ENCODE data around the gene TMEM109. TPM values are rescaled to one million over a fixed set of nuclear protein-coding genes. Genes with fewer than 3 reads are reported as not detected.

Gene TMEM109
- total and polyA plus RNA-seq, 2 of the 4 experiments (the other 2 are of a cell fraction): 15.1 to 69.7 TPM

DNA sequence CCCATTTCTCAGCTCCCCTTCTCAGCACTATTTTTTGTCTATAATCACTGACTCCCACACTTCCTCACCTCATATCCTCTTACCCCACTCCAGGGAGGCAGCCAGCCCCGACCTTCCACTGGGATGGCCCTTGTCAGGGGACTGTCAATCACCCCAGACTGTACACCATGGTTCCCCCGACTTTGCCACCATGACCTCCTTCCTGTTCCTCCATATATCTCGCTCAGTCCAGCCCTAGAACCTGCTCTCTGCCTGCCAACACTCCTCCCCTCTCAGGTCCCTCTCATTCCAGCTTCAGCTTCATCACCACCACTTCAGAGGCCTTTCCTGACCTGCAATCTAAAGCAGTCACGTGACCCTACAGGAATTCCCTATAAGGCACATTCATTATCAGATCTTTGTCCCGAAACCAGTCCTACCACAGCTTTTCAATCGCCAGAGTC lies 24.1 kb upstream of the TMEM109 start:
- no peak overlapping the region for H3K23ac ChIP-seq (ENCODE audit: low read depth, low read length)
- H2BK15ac ChIP-seq (ENCODE audit: low read depth, low read length): no peak overlapping the region
- H2AFZ ChIP-seq (replicated peaks; ENCODE audit: low read length, poor library complexity): no peak overlapping the region
- intact Hi-C loops (cut with micrococcal nuclease) (no loop called here), dilution Hi-C loops (cut with HindIII; ENCODE audit: low sequenced_read_pairs, unreplicated experiment) (no loop called here), in situ Hi-C loops (cut with MboI; ENCODE audit: low sequenced_read_pairs) (loop anchor here (5.0 kb wide), 1 partner anchor 53 kb away; no protein-coding TSS in a partner anchor)
- no peaks in the 10 kb centered on the region; a peak in 1 of 4 replicates for H3K79me1 ChIP-seq (ENCODE audit: low read depth in 1 of 2, low read length in 2 of 2)
- no peaks in the 10 kb centered on the region for H3K9me3 ChIP-seq (ENCODE audit: control insufficient read depth, insufficient read depth, low read length)
- H3K4ac ChIP-seq (ENCODE audit: low read depth, low read length): no peak overlapping the region
- H3K27me3 ChIP-seq (ENCODE audit: control insufficient read depth, insufficient read depth, low read length): no peaks in the 10 kb centered on the region
- H3K18ac ChIP-seq (ENCODE audit: low read depth, low read length): no peak overlapping the region
- no peaks in the 10 kb centered on the region for H3K4me1 ChIP-seq (ENCODE audit: control insufficient read depth, insufficient read depth, low read length)
- DNase-seq: no peak
- no peak overlapping the region for H3K14ac ChIP-seq (replicated peaks; ENCODE audit: low read depth, low read length)
- no TSS peak for BruUV-seq (replicated peaks)
- TF ChIP-seq, protein P1, sequence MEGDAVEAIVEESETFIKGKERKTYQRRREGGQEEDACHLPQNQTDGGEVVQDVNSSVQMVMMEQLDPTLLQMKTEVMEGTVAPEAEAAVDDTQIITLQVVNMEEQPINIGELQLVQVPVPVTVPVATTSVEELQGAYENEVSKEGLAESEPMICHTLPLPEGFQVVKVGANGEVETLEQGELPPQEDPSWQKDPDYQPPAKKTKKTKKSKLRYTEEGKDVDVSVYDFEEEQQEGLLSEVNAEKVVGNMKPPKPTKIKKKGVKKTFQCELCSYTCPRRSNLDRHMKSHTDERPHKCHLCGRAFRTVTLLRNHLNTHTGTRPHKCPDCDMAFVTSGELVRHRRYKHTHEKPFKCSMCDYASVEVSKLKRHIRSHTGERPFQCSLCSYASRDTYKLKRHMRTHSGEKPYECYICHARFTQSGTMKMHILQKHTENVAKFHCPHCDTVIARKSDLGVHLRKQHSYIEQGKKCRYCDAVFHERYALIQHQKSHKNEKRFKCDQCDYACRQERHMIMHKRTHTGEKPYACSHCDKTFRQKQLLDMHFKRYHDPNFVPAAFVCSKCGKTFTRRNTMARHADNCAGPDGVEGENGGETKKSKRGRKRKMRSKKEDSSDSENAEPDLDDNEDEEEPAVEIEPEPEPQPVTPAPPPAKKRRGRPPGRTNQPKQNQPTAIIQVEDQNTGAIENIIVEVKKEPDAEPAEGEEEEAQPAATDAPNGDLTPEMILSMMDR (conservative IDR thresholded peaks at IDR 0.05; ENCODE audit: low read depth, low read length): no peak
- TF ChIP-seq MXI1 (IDR thresholded peaks at IDR 0.05; ENCODE audit: borderline replicate concordance, low read depth, low read length) (no peak), CHD1 (IDR thresholded peaks at IDR 0.05; ENCODE audit: low read depth, low read length) (no peak), RFX5 (IDR thresholded peaks at IDR 0.05; ENCODE audit: low read depth, low read length) (no peak), MAZ (IDR thresholded peaks at IDR 0.05; ENCODE audit: borderline replicate concordance, low read depth, low read length) (no peak), POLR2A (IDR thresholded peaks at IDR 0.05; ENCODE audit: low read depth, low read length) (no peak), MAFK (IDR thresholded peaks at IDR 0.05; ENCODE audit: low read depth, low read length) (no peak), RCOR1 (IDR thresholded peaks at IDR 0.05; ENCODE audit: insufficient replicate concordance, low read length) (no peak), BHLHE40 (IDR thresholded peaks at IDR 0.05; ENCODE audit: low read depth, low read length) (no peak)
- no peak overlapping the region for H2AK5ac ChIP-seq (ENCODE audit: low read depth, low read length)
- H4K20me1 ChIP-seq (ENCODE audit: insufficient read depth, low read length): no peaks in the 10 kb centered on the region; the same call in 1 of the 2 replicates
- no peaks in the 10 kb centered on the region for H3K9me1 ChIP-seq (ENCODE audit: insufficient read depth, low read length)
- no peak overlapping the region for H3K4me3 ChIP-seq (ENCODE audit: insufficient read depth, low read depth, low read length)
- no peak overlapping the region for H3K9ac ChIP-seq (ENCODE audit: low read depth, low read length)
- H2AK9ac ChIP-seq (replicated peaks; ENCODE audit: low read depth, low read length, poor library complexity): no peak overlapping the region
- H4K91ac ChIP-seq (ENCODE audit: insufficient read depth, low read depth, low read length): no peak overlapping the region
- H3K56ac ChIP-seq (ENCODE audit: extremely low read depth, insufficient read depth, low read length): no peak overlapping the region
- H2BK5ac ChIP-seq (ENCODE audit: low read depth, low read length, poor library complexity, severe bottlenecking): no peak overlapping the region
- H4K8ac ChIP-seq (ENCODE audit: low read depth in 2 of 2, low read length in 2 of 2): no peak overlapping the region
- H4K5ac ChIP-seq (ENCODE audit: low read depth, low read length): no peak overlapping the region
- peaks cover 9% of the 10 kb centered on the region for H3K36me3 ChIP-seq (ENCODE audit: control insufficient read depth, insufficient read depth, low read length)
- H3K4me2 ChIP-seq (ENCODE audit: low read depth, low read length): no peak overlapping the region
- WGBS, 2 experiments (ENCODE audit: extremely low coverage in 2 of 2, insufficient read length in 1 of 2): 84% methylated on average over 5 of the region's 6 CpGs; no CpG with 5 or more reads in 1 of the 2 experiments
- H2BK20ac ChIP-seq (ENCODE audit: low read depth, low read length): no peak overlapping the region
- ChIA-PET POLR2A (ENCODE audit: unreplicated experiment) (no interaction called here), CTCF (interaction anchor here (0.7 to 1.0 kb wide), 3 partner anchors 10 to 58 kb away, joined by 3 to 6 read pairs (median 3); no protein-coding TSS in a partner anchor)
- no peak overlapping the region for H2BK120ac ChIP-seq (ENCODE audit: low read depth, low read length)
- no peak for ATAC-seq (ENCODE audit: low read depth)
- H3K27ac ChIP-seq (ENCODE audit: insufficient read depth, low read length): no peak overlapping the region
